Body of pancreas (tissue), 4 donors: ENCODE measurements around the gene HYI.

Experiments
- CTCF ChIP-seq, 7 experiments: fragments of 450-650 bp in 4 of 7; fragments of 200-600 bp in 3 of 7; sonication (generic) in 3 of 7; IDR thresholded peaks; one replicate each; pipeline ENCODE4 v1.5.1; 2016 to 2019; ENCODE audit warnings: antibody characterized with exemption in 7 of 7
- POLR2A ChIP-seq, 3 donors: fragments of 450-650 bp; IDR thresholded peaks; one replicate each; pipeline ENCODE4 v1.6.1; 2016; ENCODE audit warnings: antibody characterized with exemption in 3 of 3, mild to moderate bottlenecking in 2 of 3

- TF ChIP-seq POLR2A (IDR thresholded peaks at IDR 0.05) (no peak), CTCF (IDR thresholded peaks at IDR 0.05) (no peak)
These were observed 9.7 kb upstream of the HYI start for GRCh38 chr1:43463479-43463878.
